DND-41 (cell line): ENCODE results near the gene SYT15.
"Not testable (repeated sequence)": the region's sequence is repeated elsewhere in the genome, so short reads cannot be mapped to it uniquely, and the experiment has no call there.

Source experiments
- ATAC-seq: fragments of 200-7000 bp; cut with Tn5 transposase; 3 replicates; pipeline ENCODE4 v1.9.1; 2021; ENCODE audit warnings: low read depth; ENCODE audit not compliant: insufficient read depth
- DNase-seq: peaks from one replicate; pipeline ENCODE4 v3.0.0-alpha.2; 2020
- H2AFZ ChIP-seq: 2 replicates; pipeline ENCODE4 v1.6.0; 2012; ENCODE audit warnings: low read depth, low read length
- H3K27ac ChIP-seq: 2 replicates; pipeline ENCODE4 v1.5.1; 2012; ENCODE audit warnings: low read length, inconsistent platforms
- H3K27me3 ChIP-seq: fragments of 200-600 bp; sonication (generic); 2 replicates; pipeline ENCODE4 v1.6.0; 2012; ENCODE audit warnings: low read length, mild to moderate bottlenecking, inconsistent platforms; ENCODE audit not compliant: insufficient read depth, poor library complexity
- H3K36me3 ChIP-seq: 2 replicates; pipeline ENCODE4 v1.5.1; 2012; ENCODE audit warnings: low read length, inconsistent platforms; ENCODE audit not compliant: insufficient read depth
- H3K4me1 ChIP-seq: 2 replicates; pipeline ENCODE4 v1.5.1; 2012; ENCODE audit warnings: mild to moderate bottlenecking, low read length; ENCODE audit not compliant: insufficient read depth
- H3K4me2 ChIP-seq: 2 replicates; pipeline ENCODE4 v1.6.0; 2012; ENCODE audit warnings: mild to moderate bottlenecking, moderate library complexity, low read length, inconsistent platforms; ENCODE audit not compliant: insufficient read depth
- H3K4me3 ChIP-seq, 2 experiments: fragments of 200-600 bp in 1 of 2; shearing (Covaris generic) in 1 of 2; 2 replicates each; pipeline ENCODE4 v1.5.1; 2012 to 2016; ENCODE audit warnings: inconsistent platforms in 2 of 2, low read length in 2 of 2, mild to moderate bottlenecking in 2 of 2, low read depth in 1 of 2, moderate library complexity in 1 of 2
- H3K79me2 ChIP-seq: 2 replicates; pipeline ENCODE4 v1.6.0; 2012; ENCODE audit warnings: low read length, inconsistent platforms; ENCODE audit not compliant: insufficient read depth
- H3K9ac ChIP-seq: 2 replicates; pipeline ENCODE4 v1.6.0; 2012; ENCODE audit warnings: low read depth, mild to moderate bottlenecking, inconsistent platforms, low read length, moderate library complexity
- H3K9me3 ChIP-seq: 2 replicates; pipeline ENCODE4 v1.5.1; 2012; ENCODE audit warnings: low read length, moderate library complexity, mild to moderate bottlenecking, inconsistent platforms; ENCODE audit not compliant: insufficient read depth, severe bottlenecking
- H4K20me1 ChIP-seq: 2 replicates; pipeline ENCODE4 v1.6.0; 2012; ENCODE audit warnings: low read length; ENCODE audit not compliant: insufficient read depth

The SYT15 gene

DNA sequence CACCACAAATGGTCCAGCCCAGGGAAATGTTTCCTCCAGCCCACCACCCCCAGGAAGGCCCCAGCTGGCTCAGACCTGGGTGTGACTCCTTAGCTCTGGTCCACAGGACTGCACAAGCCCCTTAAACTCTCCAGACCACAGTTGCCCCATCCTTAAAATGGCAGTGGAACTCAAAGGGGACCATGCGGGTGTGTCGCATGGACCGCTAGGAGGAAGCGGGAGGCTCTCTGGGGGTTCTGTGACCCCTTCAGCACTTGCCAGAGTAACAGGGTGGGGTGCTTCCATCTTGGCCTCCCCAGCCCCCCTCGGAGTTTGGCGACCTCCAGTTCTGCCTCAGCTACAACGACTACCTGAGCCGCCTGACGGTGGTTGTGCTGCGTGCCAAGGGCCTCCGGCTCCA, 5.3 kb downstream of the SYT15 start:
- not testable (repeated sequence) for H3K27me3 ChIP-seq, H3K4me2 ChIP-seq, ATAC-seq, H3K4me3 ChIP-seq, DNase-seq, H3K9me3 ChIP-seq, H4K20me1 ChIP-seq, H3K4me1 ChIP-seq, H3K36me3 ChIP-seq, H2AFZ ChIP-seq, H3K27ac ChIP-seq, H3K79me2 ChIP-seq, H3K9ac ChIP-seq

DNA sequence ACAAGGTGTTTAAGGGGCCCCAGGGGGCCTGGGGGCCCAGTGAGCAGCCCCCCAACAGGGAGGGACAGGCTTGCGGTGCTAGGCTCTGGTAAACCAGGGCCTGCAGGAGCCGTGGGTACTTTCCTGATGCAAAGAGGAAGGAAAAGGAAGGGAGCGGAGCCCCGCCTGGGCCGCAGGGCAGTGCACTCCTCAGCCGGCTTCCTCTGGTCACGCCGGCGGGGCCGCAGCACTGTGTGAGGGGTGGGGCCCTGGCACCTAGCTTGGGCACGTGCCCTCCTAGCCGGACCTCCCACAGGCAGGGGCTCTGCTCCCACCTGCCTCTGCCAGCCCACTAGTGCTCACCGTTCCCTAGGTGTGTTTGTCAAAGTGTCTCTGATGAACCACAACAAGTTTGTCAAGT, 6.3 kb downstream of the SYT15 start:
- not testable (repeated sequence) for H3K79me2 ChIP-seq, DNase-seq, H3K27ac ChIP-seq, H3K27me3 ChIP-seq, H3K36me3 ChIP-seq, H3K9me3 ChIP-seq, H3K9ac ChIP-seq, H4K20me1 ChIP-seq, H3K4me3 ChIP-seq, H3K4me2 ChIP-seq, H3K4me1 ChIP-seq, ATAC-seq, H2AFZ ChIP-seq

DNA sequence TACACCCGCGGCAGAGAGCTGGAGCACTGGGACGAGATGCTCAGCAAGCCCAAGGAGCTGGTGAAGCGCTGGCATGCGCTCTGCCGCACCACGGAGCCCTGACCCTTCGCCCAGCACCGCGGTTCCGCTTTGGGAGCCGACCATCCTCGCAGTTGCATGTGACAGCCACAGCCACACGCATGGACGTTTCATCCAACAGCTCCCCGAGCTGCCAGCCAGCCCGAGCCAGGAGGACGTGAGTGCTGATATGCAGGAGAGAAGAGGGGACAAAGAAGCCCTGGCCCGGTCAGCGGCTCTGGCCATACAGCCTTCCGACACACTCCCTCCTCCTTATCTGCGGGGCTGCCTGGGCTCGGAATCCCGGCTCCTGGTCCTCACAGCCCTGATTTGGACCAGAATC, 8.6 kb downstream of the SYT15 start:
- not testable (repeated sequence) for H3K9ac ChIP-seq, H2AFZ ChIP-seq, H4K20me1 ChIP-seq, ATAC-seq, H3K27ac ChIP-seq, DNase-seq, H3K4me3 ChIP-seq, H3K4me2 ChIP-seq, H3K79me2 ChIP-seq, H3K4me1 ChIP-seq, H3K9me3 ChIP-seq, H3K36me3 ChIP-seq, H3K27me3 ChIP-seq

DNA sequence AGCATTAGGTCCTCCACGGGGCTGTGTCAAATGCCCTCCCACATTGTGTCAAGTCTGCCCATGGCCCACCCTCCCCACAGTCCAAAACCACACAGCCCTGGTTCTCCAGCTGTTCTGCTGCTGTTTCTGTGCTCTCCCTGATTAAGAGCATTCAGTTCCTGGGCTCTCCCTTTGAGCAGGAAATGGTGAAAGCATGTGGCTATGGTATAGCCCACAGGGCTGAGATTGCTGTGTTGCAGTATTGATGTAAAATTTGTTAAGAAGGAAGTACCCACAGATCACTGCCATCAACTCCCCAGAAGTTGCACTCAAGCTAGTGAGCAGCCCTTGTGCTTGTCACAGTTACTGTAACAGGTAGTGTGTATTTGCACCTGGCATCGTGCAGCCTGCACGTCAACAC, 9.3 kb downstream of the SYT15 start:
- peak; percentile 75 for ATAC-seq
- not testable (repeated sequence) for H3K27me3 ChIP-seq, H3K4me3 ChIP-seq, H2AFZ ChIP-seq, H3K4me2 ChIP-seq, H3K9me3 ChIP-seq, DNase-seq, H3K4me1 ChIP-seq, H3K79me2 ChIP-seq, H3K9ac ChIP-seq, H3K27ac ChIP-seq, H3K36me3 ChIP-seq, H4K20me1 ChIP-seq

DNA sequence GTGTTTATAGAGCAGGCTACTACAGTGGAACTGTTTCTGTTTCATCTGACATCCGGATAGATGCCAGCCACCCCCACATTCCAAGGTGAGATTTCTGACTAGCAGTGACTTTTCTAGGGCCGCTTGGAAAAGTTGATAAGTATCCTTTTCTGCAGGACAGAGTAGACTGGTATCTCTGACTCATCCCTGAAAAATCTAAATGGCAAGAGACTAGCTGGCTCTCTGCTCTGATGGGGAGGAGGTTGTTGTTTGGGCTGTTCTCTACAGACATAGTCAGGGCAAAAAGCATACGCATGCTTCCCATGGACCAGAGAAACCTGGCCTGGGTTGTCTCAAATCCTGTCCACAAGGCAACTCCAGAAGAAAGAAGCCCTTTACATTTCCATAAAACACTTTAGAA, 10.7 kb downstream of the SYT15 start:
- not testable (repeated sequence) for H3K36me3 ChIP-seq, H3K79me2 ChIP-seq, H3K4me2 ChIP-seq, H3K27ac ChIP-seq, H3K4me1 ChIP-seq, H2AFZ ChIP-seq, H3K9me3 ChIP-seq, H3K27me3 ChIP-seq, DNase-seq, H3K9ac ChIP-seq, H3K4me3 ChIP-seq, H4K20me1 ChIP-seq, ATAC-seq

DNA sequence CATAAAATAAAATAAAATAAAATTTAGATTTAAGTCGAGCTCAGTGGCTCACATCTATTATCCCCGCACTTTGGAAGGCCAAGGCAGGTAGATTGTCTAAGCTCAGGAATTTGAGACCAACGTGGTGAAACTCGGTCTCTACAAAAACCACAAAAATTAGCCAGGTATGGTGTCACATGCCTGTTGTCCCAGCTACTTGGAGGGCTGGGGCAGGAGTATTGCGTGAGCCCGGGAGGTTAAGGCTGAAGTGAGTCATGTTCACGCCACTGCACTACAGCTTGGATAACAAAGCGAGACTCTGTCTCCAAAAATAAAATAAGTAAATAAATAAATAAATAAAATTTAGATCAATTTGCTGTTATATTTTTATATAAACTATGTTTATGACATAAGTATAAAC, 12.1 kb downstream of the SYT15 start:
- ATAC-seq, H3K4me2 ChIP-seq, H3K4me3 ChIP-seq, H2AFZ ChIP-seq, H3K36me3 ChIP-seq, H3K9me3 ChIP-seq, DNase-seq, H3K4me1 ChIP-seq, H3K27me3 ChIP-seq, H3K27ac ChIP-seq, H3K79me2 ChIP-seq, H4K20me1 ChIP-seq, H3K9ac ChIP-seq: not testable (repeated sequence)

DNA sequence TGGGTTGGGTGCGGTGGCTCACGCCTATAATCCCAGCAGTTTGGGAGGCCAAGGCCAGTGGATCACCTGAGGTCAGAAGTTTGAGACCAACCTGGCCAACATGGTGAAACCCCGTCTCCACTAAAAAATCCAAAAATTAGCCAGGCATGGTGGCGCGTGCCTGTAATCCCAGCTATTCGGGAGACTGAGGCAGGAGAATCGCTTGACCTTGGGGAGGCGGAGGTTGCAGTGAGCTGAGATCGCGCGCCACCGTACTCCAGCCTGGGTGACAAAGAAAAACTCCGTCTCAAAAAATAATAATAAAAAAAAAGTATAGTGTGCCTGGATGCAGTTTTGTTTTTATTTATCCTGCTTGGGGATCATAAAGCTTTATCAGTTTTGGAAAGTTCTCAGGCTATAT, 14.4 kb downstream of the SYT15 start:
- not testable (repeated sequence) for H3K27me3 ChIP-seq, H3K9me3 ChIP-seq, H3K4me3 ChIP-seq, H3K36me3 ChIP-seq, H3K4me2 ChIP-seq, H3K4me1 ChIP-seq, H2AFZ ChIP-seq, H3K9ac ChIP-seq, H3K79me2 ChIP-seq, DNase-seq, H4K20me1 ChIP-seq, ATAC-seq, H3K27ac ChIP-seq

DNA sequence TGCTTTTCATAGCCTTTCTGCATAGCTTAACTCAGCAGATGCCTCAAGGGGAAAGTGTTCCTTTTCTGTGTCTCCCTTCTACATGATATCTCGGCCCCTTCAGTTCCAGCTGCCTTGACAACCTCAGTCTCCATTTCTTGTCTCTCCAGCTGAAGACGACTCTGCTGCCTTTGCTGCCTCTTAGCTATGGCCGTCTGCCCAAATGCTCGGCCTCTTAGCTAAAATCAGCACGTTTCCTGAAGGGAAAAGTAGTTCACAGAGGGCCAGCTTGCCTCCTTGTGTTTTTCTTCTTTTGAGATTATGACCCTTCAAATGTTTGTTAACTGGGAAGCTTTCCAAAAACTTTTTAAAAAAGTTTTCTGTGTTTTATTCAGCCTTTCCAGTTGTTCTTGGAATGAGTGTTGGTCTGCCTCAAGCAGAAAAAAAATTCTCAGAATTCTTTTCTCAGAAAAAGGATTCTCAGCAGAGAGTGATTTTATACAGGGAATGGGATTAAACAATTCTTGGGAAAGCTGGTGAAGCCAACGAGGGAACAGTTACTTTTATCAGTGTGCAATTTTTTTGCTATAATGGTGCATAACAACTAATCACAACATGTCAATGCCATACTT, 15.6 kb downstream of the SYT15 start:
- H3K4me3 ChIP-seq, H3K4me2 ChIP-seq, H3K9me3 ChIP-seq, H4K20me1 ChIP-seq, H3K36me3 ChIP-seq, H3K4me1 ChIP-seq, DNase-seq, H3K27ac ChIP-seq, H2AFZ ChIP-seq, H3K27me3 ChIP-seq, H3K79me2 ChIP-seq, ATAC-seq, H3K9ac ChIP-seq: not testable (repeated sequence)
